SU-DHL-6 (cell line): Measurements from ENCODE around the gene MTCL1.

Source experiments
- CTCF ChIP-seq: fragments of 200-600 bp; sonication (generic); IDR thresholded peaks from one replicate; pipeline ENCODE4 v1.5.1; 2017; ENCODE audit warnings: antibody characterized with exemption, mild to moderate bottlenecking, low read length, moderate library complexity; ENCODE audit not compliant: insufficient read depth, poor library complexity, severe bottlenecking
- EZH2phosphoT487 ChIP-seq: fragments of 200-600 bp; sonication (generic), shearing (Covaris generic); conservative IDR thresholded peaks from 2 replicates; pipeline ENCODE4 v1.6.1; 2018; ENCODE audit warnings: mild to moderate bottlenecking, antibody characterized with exemption, low read length, moderate library complexity, mixed read lengths

GRCh38 chr18:8821083-8821465 lies 115.7 kb downstream of the MTCL1 start:
- TF ChIP-seq CTCF (no peak), EZH2phosphoT487 (no peak)
